KMS-11 (cell line): Measurements from ENCODE around the gene TGDS.

ENCODE experiments used
- H2AFZ ChIP-seq: fragments of 200-600 bp; sonication (generic); 2 replicates; pipeline ENCODE4 v1.6.1; 2016; ENCODE audit warnings: antibody characterized with exemption, mixed run types, low read depth
- H3K27ac ChIP-seq: fragments of 200-600 bp; sonication (generic); 2 replicates; pipeline ENCODE4 v1.6.1; 2016; ENCODE audit warnings: mild to moderate bottlenecking, mixed run types
- H3K27me3 ChIP-seq: fragments of 200-600 bp; sonication (generic); 2 replicates; pipeline ENCODE4 v1.6.1; 2017; ENCODE audit warnings: mild to moderate bottlenecking, low read depth, mixed run types, moderate library complexity; ENCODE audit not compliant: insufficient read depth
- H3K36me3 ChIP-seq: fragments of 200-600 bp; sonication (generic); 2 replicates; pipeline ENCODE4 v1.6.1; 2017; ENCODE audit warnings: mild to moderate bottlenecking, mixed run types; ENCODE audit not compliant: insufficient read depth
- H3K4me1 ChIP-seq: fragments of 200-600 bp; sonication (generic); 2 replicates; pipeline ENCODE4 v1.6.1; 2016; ENCODE audit warnings: mild to moderate bottlenecking, low read depth, mixed run types; ENCODE audit not compliant: poor library complexity, severe bottlenecking
- H3K4me2 ChIP-seq: fragments of 200-600 bp; sonication (generic); 2 replicates; pipeline ENCODE4 v1.7.0; 2016; ENCODE audit warnings: mild to moderate bottlenecking, mixed run types
- H3K4me3 ChIP-seq: fragments of 200-600 bp; sonication (generic); IDR thresholded peaks from 2 replicates; pipeline ENCODE4 v1.6.1; 2017; ENCODE audit warnings: low read depth, low read length, mixed read lengths; ENCODE audit not compliant: insufficient read depth
- H3K79me2 ChIP-seq: fragments of 200-600 bp; sonication (generic); 2 replicates; pipeline ENCODE4 v1.6.1; 2016; ENCODE audit warnings: low read depth, mixed run types; ENCODE audit not compliant: insufficient read depth
- H3K9ac ChIP-seq: fragments of 200-600 bp; sonication (generic); 2 replicates; pipeline ENCODE4 v1.6.1; 2016; ENCODE audit warnings: mild to moderate bottlenecking, mixed run types
- H4K20me1 ChIP-seq: fragments of 200-600 bp; sonication (generic); 2 replicates; pipeline ENCODE4 v1.6.1; 2016; ENCODE audit warnings: mild to moderate bottlenecking, mixed run types; ENCODE audit not compliant: insufficient read depth
- TF ChIP-seq, protein P1 (sequence below): fragments of 200-600 bp; sonication (generic); conservative IDR thresholded peaks from 2 replicates; pipeline ENCODE4 v1.6.1; 2017; ENCODE audit warnings: low read depth, mild to moderate bottlenecking, antibody characterized with exemption, low read length, moderate library complexity, mixed read lengths

Gene TGDS

DNA sequence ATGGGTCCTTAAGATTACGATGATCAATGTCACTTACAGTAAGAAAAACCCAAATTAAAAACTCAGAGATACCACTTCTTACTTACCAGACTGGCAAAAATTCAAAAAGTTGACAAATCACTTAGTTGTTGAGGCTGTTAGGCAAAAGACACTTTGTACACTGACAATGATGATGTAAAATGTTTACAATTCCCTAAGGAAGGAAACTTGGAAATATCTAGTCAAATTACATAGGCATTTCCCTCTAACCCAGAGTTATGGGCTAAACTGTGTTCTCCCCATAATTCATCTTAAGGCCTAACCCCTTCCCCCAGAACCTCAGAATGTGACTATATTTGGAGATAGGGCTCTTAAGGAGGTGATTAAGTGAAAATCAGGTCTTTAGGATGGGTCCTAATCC is 12.0 kb downstream of the TGDS start:
- Histone ChIP-seq H3K9ac (no peak overlapping the region), H3K27ac (no peak overlapping the region), H4K20me1 (no peaks in the 10 kb centered on the region), H3K4me3 (no peak overlapping the region), H3K36me3 (no peaks in the 10 kb centered on the region), H3K4me1 (no peaks in the 10 kb centered on the region), H2AFZ (no peak overlapping the region), H3K79me2 (no peaks in the 10 kb centered on the region), H3K27me3 (no peaks in the 10 kb centered on the region), H3K4me2 (no peak overlapping the region)
- TF ChIP-seq, protein P1, sequence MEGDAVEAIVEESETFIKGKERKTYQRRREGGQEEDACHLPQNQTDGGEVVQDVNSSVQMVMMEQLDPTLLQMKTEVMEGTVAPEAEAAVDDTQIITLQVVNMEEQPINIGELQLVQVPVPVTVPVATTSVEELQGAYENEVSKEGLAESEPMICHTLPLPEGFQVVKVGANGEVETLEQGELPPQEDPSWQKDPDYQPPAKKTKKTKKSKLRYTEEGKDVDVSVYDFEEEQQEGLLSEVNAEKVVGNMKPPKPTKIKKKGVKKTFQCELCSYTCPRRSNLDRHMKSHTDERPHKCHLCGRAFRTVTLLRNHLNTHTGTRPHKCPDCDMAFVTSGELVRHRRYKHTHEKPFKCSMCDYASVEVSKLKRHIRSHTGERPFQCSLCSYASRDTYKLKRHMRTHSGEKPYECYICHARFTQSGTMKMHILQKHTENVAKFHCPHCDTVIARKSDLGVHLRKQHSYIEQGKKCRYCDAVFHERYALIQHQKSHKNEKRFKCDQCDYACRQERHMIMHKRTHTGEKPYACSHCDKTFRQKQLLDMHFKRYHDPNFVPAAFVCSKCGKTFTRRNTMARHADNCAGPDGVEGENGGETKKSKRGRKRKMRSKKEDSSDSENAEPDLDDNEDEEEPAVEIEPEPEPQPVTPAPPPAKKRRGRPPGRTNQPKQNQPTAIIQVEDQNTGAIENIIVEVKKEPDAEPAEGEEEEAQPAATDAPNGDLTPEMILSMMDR, result no peak

GRCh38 chr13:94579063-94579462 is 16.9 kb downstream of the TGDS start:
- Histone ChIP-seq H3K9ac (no peak overlapping the region), H3K36me3 (no peaks in the 10 kb centered on the region; the same call in 1 of the 2 replicates), H3K27ac (no peak overlapping the region), H3K4me2 (no peak overlapping the region), H3K27me3 (no peaks in the 10 kb centered on the region), H3K4me1 (no peaks in the 10 kb centered on the region), H3K79me2 (no peaks in the 10 kb centered on the region), H4K20me1 (no peaks in the 10 kb centered on the region), H3K4me3 (no peak overlapping the region), H2AFZ (no peak overlapping the region)
- TF ChIP-seq, protein P1, result no peak

DNA sequence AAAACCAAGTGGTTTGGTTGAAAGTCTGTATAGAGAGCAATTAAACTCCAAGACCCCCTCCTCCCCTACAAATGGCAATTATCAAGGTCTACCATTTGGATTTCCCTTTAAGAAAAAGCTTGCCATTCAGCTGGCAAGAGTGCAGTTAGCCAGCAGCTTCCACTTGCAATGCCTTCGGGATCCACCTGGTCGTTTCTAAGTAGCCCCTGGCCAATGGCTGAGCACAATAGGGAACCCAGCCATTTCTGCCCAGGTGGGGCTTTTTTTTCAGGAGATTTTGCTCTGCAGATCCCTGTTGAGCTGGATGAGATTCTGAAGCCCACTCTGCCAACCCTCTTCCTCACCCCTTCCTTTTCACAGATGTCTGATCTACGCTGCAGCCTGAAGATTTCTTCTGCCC is 26.3 kb downstream of the TGDS start:
- H3K79me2 ChIP-seq, result no peaks in the 10 kb centered on the region
- no peak overlapping the region for H3K4me2 ChIP-seq
- H3K4me3 ChIP-seq, result no peak overlapping the region
- H3K4me1 ChIP-seq, result no peaks in the 10 kb centered on the region
- no peak overlapping the region for H2AFZ ChIP-seq
- no peak overlapping the region for H3K9ac ChIP-seq
- TF ChIP-seq, protein P1, result no peak
- no peaks in the 10 kb centered on the region for H3K36me3 ChIP-seq
- H4K20me1 ChIP-seq, result no peaks in the 10 kb centered on the region
- H3K27ac ChIP-seq, result no peak overlapping the region
- H3K27me3 ChIP-seq, result no peaks in the 10 kb centered on the region

- H3K4me1 ChIP-seq, result no peaks in the 10 kb centered on the region
- H3K9ac ChIP-seq, result no peak overlapping the region
- H3K4me3 ChIP-seq, result no peak overlapping the region
- no peak overlapping the region for H3K27ac ChIP-seq
- TF ChIP-seq, protein P1, result no peak
- no peaks in the 10 kb centered on the region for H3K79me2 ChIP-seq
- no peak overlapping the region for H2AFZ ChIP-seq
- no peaks in the 10 kb centered on the region for H4K20me1 ChIP-seq
- no peaks in the 10 kb centered on the region for H3K27me3 ChIP-seq
- H3K4me2 ChIP-seq, result no peak overlapping the region
- H3K36me3 ChIP-seq, result no peaks in the 10 kb centered on the region
Measured at GRCh38 chr13:94568443-94568842, 27.5 kb downstream of the TGDS start.
